Type B pancreatic cell (in vitro differentiated cells): ENCODE measurements around the gene KRTAP5-7. TPM values are rescaled to one million over a fixed set of nuclear protein-coding genes. Genes with fewer than 3 reads are reported as not detected.
"Not testable (repeated sequence)": the region's sequence is repeated elsewhere in the genome, so short reads cannot be mapped to it uniquely, and the experiment has no call there.

Experiments used
- DNase-seq: peaks from one replicate; pipeline ENCODE4 v3.0.0; 2021; ENCODE audit warnings: mixed read lengths; ENCODE audit not compliant: unreplicated experiment; ENCODE audit errors: extremely low spot score
- H3K27ac Mint-ChIP-seq: 2 replicates; pipeline ENCODE4 v1.8.0; 2021; ENCODE audit warnings: mild to moderate bottlenecking, mixed read lengths
- H3K27me3 Mint-ChIP-seq: 2 replicates; pipeline ENCODE4 v1.8.0; 2021; ENCODE audit warnings: mixed read lengths
- H3K36me3 Mint-ChIP-seq: 2 replicates; pipeline ENCODE4 v1.8.0; 2021; ENCODE audit warnings: mixed read lengths
- H3K4me1 Mint-ChIP-seq: one replicate; pipeline ENCODE4 v1.8.0; 2021; ENCODE audit warnings: mixed read lengths; ENCODE audit not compliant: unreplicated experiment
- H3K4me3 Mint-ChIP-seq: 2 replicates; pipeline ENCODE4 v1.8.0; 2021; ENCODE audit warnings: mild to moderate bottlenecking, mixed read lengths
- H3K9me3 Mint-ChIP-seq: 2 replicates; pipeline ENCODE4 v1.8.0; 2021; ENCODE audit warnings: mixed read lengths
- CTCF ChIP-seq: fragments of 200-600 bp; sonication (generic); conservative IDR thresholded peaks from 2 replicates; pipeline ENCODE4 v1.5.0; 2021; ENCODE audit warnings: antibody characterized with exemption, mild to moderate bottlenecking
- total RNA-seq: library from RNA; stranded (reverse); gene quantifications from 2 replicates; pipeline ENCODE4 v1.2.1, GENCODE V29; 2021; ENCODE audit warnings: low replicate concordance

The KRTAP5-7 gene
- total RNA-seq, 1 donor from 2014 or later, result not detected

DNA sequence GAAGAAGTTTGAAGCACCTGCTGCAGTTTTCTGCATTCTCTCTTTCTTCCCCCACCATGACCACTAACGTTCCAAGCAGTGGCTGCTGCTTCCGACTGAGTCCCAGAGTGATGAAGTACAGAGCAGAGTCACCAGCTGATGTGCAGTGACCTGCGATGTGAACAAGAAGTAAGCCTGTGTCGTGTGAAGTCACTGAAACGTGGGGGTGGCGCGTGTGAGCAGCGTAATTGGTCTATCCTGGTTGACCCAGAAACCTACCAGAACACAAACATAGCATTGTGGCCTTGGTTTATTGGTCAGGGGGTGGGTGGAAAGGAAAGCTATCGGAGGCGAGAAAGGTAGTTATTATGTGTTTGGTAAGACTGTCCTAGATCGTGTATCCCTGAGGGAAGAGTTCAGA, 3.5 kb downstream of the KRTAP5-7 start:
- Mint-ChIP-seq H3K4me3 (no peak overlapping the region), H3K27me3 (no peaks in the 10 kb centered on the region), H3K9me3 (no peaks in the 10 kb centered on the region), H3K36me3 (no peaks in the 10 kb centered on the region), H3K27ac (no peak overlapping the region), H3K4me1 (peaks cover 4% of the 10 kb centered on the region)
- DNase-seq, result peak; percentile 29
- TF ChIP-seq CTCF, result no peak

DNA sequence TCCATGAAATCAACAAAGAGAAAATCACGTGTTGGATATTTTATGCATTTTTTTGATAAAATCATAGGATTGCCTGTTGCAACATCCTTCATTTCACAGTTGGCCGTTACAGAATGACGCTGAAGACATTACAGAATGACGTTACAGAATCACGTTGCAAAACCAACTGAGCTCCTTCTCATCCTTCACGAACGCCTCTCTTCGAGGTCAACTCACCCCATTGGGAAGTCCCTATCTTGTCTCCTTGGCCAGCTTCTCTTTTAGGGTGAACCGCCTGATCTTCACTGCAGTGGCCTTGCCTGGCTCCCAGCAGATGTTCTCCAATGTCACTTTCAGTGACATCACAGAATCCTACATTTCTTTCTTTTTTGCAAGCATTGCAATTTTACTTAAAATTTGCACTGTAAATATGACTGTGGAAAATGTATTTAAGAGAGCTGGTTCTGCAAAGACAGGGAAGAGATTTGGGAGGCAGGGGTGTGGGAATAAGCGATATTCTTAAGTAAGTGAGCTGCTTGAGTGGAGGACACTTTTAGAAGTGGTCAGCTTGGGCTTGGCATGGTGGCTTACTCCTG, 5.1 kb downstream of the KRTAP5-7 start:
- Mint-ChIP-seq H3K27ac (no peak overlapping the region), H3K36me3 (no peaks in the 10 kb centered on the region), H3K9me3 (no peaks in the 10 kb centered on the region), H3K27me3 (no peaks in the 10 kb centered on the region), H3K4me1 (peaks cover 4% of the 10 kb centered on the region), H3K4me3 (no peak overlapping the region)
- peak; percentile 37 for DNase-seq
- TF ChIP-seq CTCF, result no peak

DNA sequence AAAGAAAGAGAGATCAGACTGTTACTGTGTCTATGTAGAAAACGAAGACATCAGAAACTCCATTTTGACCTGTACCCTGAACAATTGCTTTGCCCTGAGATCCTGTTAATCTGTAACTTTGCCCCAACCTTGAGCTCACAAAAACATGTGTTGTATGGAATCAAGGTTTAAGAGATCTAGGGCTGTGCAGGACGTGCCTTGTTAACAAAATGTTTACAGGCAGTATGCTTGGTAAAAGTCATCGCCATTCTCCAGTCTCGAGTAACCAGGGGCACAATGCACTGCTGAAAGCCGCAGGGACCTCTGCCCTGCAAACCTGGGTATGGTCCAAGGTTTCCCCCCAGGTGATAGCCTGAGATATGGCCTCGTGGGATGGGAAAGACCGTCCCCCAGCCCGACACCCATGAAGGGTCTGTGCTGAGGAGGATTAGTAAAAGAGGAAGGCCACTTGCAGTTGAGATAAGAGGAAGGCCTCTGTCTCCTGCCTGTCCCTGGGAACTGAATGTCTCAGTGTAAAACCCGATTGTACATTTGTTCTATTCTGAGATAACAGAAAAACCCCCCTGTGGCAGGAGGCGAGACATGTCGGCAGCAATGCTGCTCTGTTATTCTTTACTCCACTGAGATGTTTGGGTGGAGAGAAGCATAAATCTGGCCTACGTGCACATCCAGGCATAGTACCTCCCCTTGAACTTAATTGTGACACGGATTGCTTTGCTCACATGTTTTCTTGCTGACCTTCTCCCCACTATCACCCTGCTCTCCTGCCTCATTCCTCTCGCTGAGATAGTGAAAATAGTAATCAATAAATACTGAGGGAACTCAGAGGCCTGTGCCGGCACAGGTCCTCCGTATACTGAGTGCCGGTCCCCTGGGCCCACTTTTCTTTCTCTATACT, 7.9 kb downstream of the KRTAP5-7 start:
- not testable (repeated sequence) for H3K4me1 Mint-ChIP-seq, H3K9me3 Mint-ChIP-seq, H3K36me3 Mint-ChIP-seq, H3K27me3 Mint-ChIP-seq, H3K4me3 Mint-ChIP-seq
- H3K27ac Mint-ChIP-seq, result peak overlapping the region; percentile 26
- peak; percentile 32 for DNase-seq

DNA sequence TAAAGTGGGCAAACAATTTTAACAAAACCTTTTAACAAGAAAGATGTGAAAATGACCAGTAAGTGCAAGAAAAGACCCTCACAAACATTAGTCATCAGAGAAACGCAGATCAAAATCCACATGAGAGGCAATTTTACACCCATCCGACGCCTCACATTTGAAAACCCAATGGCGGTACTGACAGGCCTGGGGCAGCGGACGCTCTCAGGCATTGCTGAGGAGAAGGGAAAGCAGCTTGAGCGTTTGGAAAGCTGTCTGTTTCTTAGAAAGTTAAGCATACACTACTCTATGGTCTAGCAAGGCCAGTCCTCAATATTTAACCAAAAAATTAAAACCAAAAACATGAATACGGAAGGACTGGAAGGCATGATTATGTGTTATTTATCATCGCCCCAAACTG, 8.8 kb downstream of the KRTAP5-7 start:
- DNase-seq, result no peak
- peaks cover 3% of the 10 kb centered on the region for H3K36me3 Mint-ChIP-seq
- no peak overlapping the region for H3K4me3 Mint-ChIP-seq
- H3K27me3 Mint-ChIP-seq, result peaks cover 3% of the 10 kb centered on the region
- no peak for TF ChIP-seq CTCF
- H3K27ac Mint-ChIP-seq, result no peak overlapping the region
- H3K9me3 Mint-ChIP-seq, result no peaks in the 10 kb centered on the region
- peaks cover 9% of the 10 kb centered on the region for H3K4me1 Mint-ChIP-seq

DNA sequence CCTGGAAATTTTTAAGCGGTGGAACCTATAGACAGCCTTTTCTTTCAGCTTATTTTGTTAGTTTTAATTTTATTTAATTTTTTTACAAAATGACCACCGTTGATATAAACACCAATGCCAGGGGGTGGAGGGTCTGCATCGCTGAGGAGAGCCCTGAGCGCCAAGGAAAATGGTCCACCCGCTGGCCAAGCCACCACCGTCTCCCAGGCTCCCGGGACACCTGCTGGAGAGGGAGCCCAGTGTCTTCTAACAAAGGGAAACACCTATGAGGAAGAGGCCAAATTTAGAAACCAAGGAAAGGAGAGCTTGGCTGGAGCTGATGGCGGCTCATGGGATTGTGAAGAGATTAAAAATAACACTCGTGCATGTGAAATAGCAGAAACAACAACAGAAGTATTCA, 10.5 kb downstream of the KRTAP5-7 start:
- no peak for TF ChIP-seq CTCF
- Mint-ChIP-seq H3K27ac (no peak overlapping the region), H3K27me3 (peaks cover 3% of the 10 kb centered on the region), H3K36me3 (peaks cover 3% of the 10 kb centered on the region), H3K4me3 (no peak overlapping the region), H3K9me3 (no peaks in the 10 kb centered on the region), H3K4me1 (peaks cover 9% of the 10 kb centered on the region)
- no peak for DNase-seq

- not testable (repeated sequence) for H3K27me3 Mint-ChIP-seq, H3K9me3 Mint-ChIP-seq, H3K36me3 Mint-ChIP-seq, H3K4me3 Mint-ChIP-seq, H3K27ac Mint-ChIP-seq, DNase-seq
- peaks cover 10% of the 10 kb centered on the region for H3K4me1 Mint-ChIP-seq
Observed at GRCh38 chr11:71537977-71538665, 11.1 kb downstream of the KRTAP5-7 start, which contains the start of gene KRTAP5-8. KRTAP5-8 (plus strand) TSS chr11:71538025; CDS start chr11:71538056, 31 bp downstream.
